Skeletal muscle tissue (tissue), 4 donors: ENCODE results near the gene STIM2. TPM values are rescaled to one million over a fixed set of nuclear protein-coding genes. Genes with fewer than 3 reads are reported as not detected.
"Not testable (repeated sequence)": the region's sequence is repeated elsewhere in the genome, so short reads cannot be mapped to it uniquely, and the experiment has no call there.

Experiments used
- H3K27ac ChIP-seq: one replicate; pipeline ENCODE4 v1.7.0; 2013; ENCODE audit warnings: mild to moderate bottlenecking, low read depth, low read length, inconsistent platforms
- H3K27me3 ChIP-seq, 3 donors: one replicate each; pipeline ENCODE4 v1.7.0; 2013; ENCODE audit warnings: low read length in 3 of 3; ENCODE audit not compliant: control insufficient read depth in 3 of 3, insufficient read depth in 3 of 3
- H3K36me3 ChIP-seq, 3 donors: one replicate each; pipeline ENCODE4 v1.7.0; 2013; ENCODE audit warnings: low read length in 3 of 3; ENCODE audit not compliant: control insufficient read depth in 3 of 3, insufficient read depth in 3 of 3
- H3K4me1 ChIP-seq, 3 donors: one replicate each; pipeline ENCODE4 v1.7.0; 2013; ENCODE audit warnings: low read length in 3 of 3, mild to moderate bottlenecking in 3 of 3; ENCODE audit not compliant: control insufficient read depth in 3 of 3, insufficient read depth in 3 of 3
- H3K4me3 ChIP-seq, 3 donors: one replicate each; pipeline ENCODE4 v1.7.0; 2013; ENCODE audit warnings: low read length in 3 of 3
- H3K9ac ChIP-seq, 3 donors: one replicate each; pipeline ENCODE4 v1.7.0; 2013; ENCODE audit warnings: low read length in 3 of 3, mild to moderate bottlenecking in 3 of 3, moderate library complexity in 2 of 3, low read depth in 1 of 3
- H3K9me3 ChIP-seq, 3 donors: one replicate each; pipeline ENCODE4 v1.7.0; 2013; ENCODE audit warnings: low read length in 3 of 3; ENCODE audit not compliant: control insufficient read depth in 3 of 3
- total RNA-seq: library from RNA; depleted of rRNA; stranded (reverse); fragments of >200 nt; gene quantifications from one replicate; pipeline ENCODE4 v1.2.3, GENCODE V29; 2014
- donor health status: Osteomylitis.

STIM2 gene
- total RNA-seq, 1 donor from 2014 or later: 16.2 TPM

DNA sequence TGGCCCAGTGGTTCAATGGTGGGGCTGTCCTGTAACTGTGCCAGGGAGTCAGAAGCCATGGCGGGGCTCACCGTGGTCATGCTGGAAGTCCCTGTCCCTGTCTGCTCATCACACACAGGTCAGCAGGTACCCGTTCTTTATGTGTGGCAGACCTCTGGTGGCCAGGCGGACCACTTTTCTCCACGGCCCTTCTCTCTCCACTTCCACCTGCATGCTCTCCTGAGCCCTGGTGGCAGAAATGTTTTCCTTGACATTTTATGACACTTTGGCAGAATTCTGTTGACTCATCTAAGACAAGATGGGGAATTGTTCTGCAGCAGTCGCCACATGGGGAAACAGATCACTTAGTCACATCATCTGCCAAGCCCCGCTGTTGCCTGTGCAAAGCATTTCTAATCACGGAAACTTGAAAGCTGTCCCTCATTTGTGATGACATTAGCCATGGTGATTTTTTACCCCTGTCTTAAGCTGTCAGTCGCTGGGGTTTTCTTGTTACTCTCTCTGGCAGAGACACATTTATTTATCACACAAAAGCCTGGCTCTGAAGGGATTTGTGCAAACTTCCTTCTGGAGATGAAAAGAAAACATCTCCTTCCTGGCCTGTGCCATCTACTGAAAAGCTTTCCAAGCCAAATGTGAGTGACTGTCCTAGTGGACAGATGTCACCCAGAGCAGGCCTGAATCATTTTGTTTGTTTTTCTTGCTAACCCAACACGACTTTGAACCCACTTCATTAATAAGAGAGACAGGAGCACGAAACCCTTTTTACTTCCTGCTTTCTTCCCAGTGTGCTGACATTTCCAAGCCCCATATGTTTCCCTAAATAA lies 38.8 kb upstream of the STIM2 start:
- Histone ChIP-seq H3K4me1 (peaks cover 0 to 4% (median 3%) of the 10 kb centered on the region in 3 donors), H3K27me3 (no peaks in the 10 kb centered on the region), H3K9ac (no peak overlapping the region), H3K4me3 (no peak overlapping the region), H3K36me3 (no peaks in the 10 kb centered on the region), H3K9me3 (no peaks in the 10 kb centered on the region), H3K27ac (no peak overlapping the region)

DNA sequence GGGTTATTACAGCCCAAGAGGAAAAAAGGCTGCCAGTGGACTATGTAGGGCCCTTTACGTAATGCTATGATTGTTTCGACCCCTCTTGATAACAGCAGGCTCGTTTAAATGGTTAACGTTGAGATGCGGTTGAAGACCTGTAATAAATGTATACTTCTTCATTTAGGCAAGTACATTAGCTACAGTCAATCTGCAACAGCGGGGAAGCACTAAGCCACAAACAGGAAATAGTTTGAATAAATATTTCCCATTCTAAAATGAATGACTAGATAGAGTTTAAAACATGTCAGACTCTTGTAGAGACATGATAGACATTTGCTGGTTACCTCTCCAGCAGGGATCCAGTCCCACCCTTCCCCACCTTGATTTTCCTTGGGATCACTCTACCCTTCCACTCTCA lies 38.1 kb upstream of the STIM2 start:
- Histone ChIP-seq H3K27ac (no peak overlapping the region), H3K36me3 (no peaks in the 10 kb centered on the region), H3K9ac (no peak overlapping the region), H3K4me1 (peaks cover 0 to 4% (median 3%) of the 10 kb centered on the region in 3 donors), H3K4me3 (no peak overlapping the region), H3K27me3 (no peaks in the 10 kb centered on the region), H3K9me3 (no peaks in the 10 kb centered on the region)

DNA sequence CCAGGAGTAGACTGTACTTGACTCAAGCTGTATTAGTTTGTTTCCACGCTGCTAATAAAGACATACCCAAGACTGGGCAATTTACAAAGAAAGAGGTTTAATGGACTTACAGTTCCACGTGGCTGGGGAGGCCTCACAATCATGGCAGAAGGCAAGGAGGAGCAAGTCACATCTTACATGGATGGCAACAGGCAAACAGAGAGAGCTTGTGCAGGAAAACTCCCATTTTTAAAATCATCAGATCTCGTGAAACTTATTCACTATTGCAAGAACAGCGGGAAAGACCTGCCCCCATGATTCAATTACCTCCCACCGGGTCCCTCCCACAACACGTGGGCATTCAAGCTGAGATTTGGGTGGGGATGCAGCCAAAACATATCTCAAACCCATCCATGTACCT lies 37.7 kb upstream of the STIM2 start:
- not testable (repeated sequence) for H3K4me1 ChIP-seq, H3K27me3 ChIP-seq, H3K9ac ChIP-seq, H3K4me3 ChIP-seq, H3K36me3 ChIP-seq, H3K9me3 ChIP-seq, H3K27ac ChIP-seq

DNA sequence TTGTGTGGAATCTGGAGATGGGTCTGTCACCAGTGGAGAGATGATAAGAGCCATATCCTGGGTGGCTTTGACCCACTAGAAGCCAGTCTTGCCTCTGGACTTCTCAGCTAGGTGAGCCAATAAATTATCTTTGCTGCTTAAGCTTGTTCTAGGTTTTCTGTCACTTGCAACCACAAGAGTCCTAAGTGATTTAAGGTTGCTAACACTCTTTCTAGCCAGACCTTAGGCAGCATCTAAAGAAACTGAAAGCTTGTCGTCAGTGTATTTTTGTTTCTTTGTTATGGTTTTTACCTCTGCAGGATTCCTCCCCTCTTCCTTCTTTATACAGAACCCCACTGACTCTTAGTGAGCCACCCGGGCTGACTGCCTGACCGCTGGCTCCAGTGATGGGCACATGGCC lies 37.1 kb upstream of the STIM2 start:
- Histone ChIP-seq H3K36me3 (no peaks in the 10 kb centered on the region), H3K4me1 (peaks cover 0 to 4% (median 3%) of the 10 kb centered on the region in 3 donors), H3K4me3 (no peak overlapping the region), H3K9me3 (no peaks in the 10 kb centered on the region), H3K9ac (no peak overlapping the region), H3K27me3 (no peaks in the 10 kb centered on the region), H3K27ac (no peak overlapping the region)

DNA sequence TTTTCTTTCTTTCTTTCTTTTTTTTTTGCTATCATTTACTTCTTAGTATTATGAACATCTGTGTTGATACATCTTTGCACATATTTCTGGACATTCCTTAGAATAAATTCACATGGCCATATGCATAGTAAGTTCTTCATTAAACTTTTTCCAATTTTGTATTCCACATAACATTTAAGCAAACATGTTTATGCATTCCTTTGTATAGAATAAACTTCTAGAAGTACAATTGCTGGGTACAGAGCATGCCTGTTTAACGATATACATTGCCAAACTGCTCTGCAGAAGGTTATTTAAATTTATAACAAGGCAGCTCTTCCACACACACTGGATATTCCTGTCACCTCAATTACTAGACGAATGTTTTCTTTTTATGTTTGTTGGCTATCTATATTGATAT lies 36.0 kb upstream of the STIM2 start:
- no peak overlapping the region for H3K27ac ChIP-seq

DNA sequence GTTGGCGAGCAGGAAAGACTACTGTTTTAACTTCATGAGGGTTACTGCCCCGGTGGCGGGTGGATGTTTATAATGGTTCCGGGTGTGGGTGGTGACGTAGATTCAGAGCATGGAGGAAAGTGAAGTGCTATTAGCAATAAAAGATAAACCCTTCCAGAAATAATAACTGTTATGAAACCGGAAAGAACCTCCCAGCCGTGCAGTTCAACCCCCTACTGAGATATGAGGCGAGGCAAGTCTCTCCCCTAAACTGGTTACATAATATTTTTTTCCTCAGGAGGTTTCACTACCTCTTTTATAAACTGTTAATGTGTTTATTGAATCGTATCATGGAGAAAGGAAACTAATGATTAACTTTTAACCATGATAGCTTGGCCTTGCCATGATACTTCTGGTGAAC lies 33.9 kb upstream of the STIM2 start:
- H3K4me1 ChIP-seq: peaks cover 0 to under 1% (median 0%) of the 10 kb centered on the region in 3 donors
- no peaks in the 10 kb centered on the region for H3K36me3 ChIP-seq
- H3K27me3 ChIP-seq: no peaks in the 10 kb centered on the region
- no peak overlapping the region for H3K9ac ChIP-seq
- H3K9me3 ChIP-seq: no peaks in the 10 kb centered on the region
- H3K4me3 ChIP-seq: no peak overlapping the region
- no peak overlapping the region for H3K27ac ChIP-seq

More for the DNA sequence above, 36.0 kb upstream of the STIM2 start:
- H3K4me1 ChIP-seq: peaks cover 0 to 4% (median 3%) of the 10 kb centered on the region in 3 donors
- no peaks in the 10 kb centered on the region for H3K27me3 ChIP-seq
- H3K4me3 ChIP-seq: no peak overlapping the region
- H3K36me3 ChIP-seq: no peaks in the 10 kb centered on the region
- no peak overlapping the region for H3K9ac ChIP-seq
- no peaks in the 10 kb centered on the region for H3K9me3 ChIP-seq

DNA sequence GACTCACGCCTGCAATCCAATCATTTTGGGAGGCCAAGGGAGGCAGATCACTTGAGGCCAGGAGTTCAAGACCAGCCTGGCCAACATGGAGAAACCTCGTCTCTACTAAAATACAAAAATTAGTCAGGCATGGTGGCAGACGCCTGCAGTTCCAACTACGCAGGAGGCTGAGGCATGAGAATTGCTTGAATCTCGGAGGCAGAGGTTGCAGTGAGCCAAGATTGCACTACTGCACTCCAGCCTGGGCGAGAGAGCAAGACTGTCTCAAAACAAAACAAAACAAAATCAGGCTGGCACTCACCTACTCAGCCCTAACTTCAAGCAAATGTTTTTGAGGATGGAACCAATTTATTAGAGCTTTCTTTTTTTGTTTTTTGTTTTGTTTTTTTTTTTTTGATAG lies 33.3 kb upstream of the STIM2 start:
- not testable (repeated sequence) for H3K36me3 ChIP-seq, H3K4me3 ChIP-seq, H3K4me1 ChIP-seq, H3K27me3 ChIP-seq, H3K27ac ChIP-seq, H3K9me3 ChIP-seq, H3K9ac ChIP-seq

DNA sequence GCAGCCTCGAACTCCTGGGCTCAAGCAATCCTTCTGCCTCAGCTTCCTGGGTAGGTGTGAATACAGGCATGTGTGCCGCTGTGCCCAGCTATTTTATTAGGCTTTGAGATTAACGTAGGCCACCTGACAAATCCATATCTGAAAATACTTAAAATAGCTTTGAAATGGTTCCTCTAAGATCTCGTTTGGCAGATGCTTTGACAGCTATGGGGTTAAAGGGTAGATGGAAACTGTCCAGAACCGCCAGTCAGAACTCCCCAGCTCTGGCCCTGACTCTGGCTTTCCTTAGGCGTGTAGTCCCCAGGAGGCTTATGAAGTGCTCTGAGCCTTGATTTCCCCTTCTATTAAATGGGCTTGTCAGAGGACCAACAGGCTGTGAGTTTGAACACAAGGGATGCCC lies 32.8 kb upstream of the STIM2 start:
- Histone ChIP-seq H3K4me3 (no peak overlapping the region), H3K27me3 (no peaks in the 10 kb centered on the region), H3K4me1 (no peaks in the 10 kb centered on the region), H3K9ac (no peak overlapping the region), H3K9me3 (no peaks in the 10 kb centered on the region), H3K36me3 (no peaks in the 10 kb centered on the region), H3K27ac (no peak overlapping the region)

DNA sequence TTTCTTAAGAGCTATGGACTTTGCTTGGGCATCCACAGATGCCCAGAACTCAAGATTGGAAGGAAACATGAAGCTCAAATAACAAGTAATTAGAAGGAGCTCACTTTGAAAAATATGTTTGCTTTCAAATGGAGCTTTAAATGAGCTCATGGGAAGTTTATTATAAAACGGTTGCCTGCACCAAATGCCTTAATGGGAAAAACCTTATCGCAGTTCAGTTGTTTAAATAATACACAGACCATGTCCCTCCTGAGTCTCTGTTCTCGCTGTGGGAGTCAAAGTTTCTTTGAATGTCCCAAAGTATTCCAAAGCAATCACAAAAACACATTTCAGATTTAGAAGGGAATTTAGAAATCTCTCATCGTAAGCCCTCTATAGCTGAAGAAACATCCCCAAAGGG lies 31.6 kb upstream of the STIM2 start:
- Histone ChIP-seq H3K4me1 (no peaks in the 10 kb centered on the region), H3K4me3 (no peak overlapping the region), H3K36me3 (no peaks in the 10 kb centered on the region), H3K9me3 (no peaks in the 10 kb centered on the region), H3K9ac (no peak overlapping the region), H3K27me3 (no peaks in the 10 kb centered on the region), H3K27ac (no peak overlapping the region)

DNA sequence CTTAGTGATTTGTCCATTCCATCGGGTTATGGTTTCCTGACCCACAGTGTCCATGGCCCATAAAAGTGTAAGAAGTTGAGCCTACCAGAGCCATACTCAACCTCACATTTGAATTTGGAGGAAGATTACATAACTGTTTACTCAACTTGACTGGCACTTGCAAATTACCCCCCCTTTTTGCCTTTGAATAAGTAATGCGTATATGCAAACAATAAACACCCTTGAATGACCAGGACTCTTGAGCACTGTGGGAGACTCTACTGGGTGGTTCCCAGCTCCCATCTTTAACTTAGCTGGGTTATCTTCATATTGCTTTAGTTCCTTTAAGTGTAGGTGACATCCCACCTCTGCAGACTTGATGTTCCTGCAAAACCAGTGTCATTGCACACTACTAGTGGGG lies 30.6 kb upstream of the STIM2 start:
- no peaks in the 10 kb centered on the region for H3K9me3 ChIP-seq
- H3K4me3 ChIP-seq: no peak overlapping the region
- no peak overlapping the region for H3K9ac ChIP-seq
- H3K36me3 ChIP-seq: no peaks in the 10 kb centered on the region
- H3K27ac ChIP-seq: no peak overlapping the region
- no peaks in the 10 kb centered on the region for H3K4me1 ChIP-seq
- no peaks in the 10 kb centered on the region for H3K27me3 ChIP-seq
